Activated CD4-positive, alpha-beta T cell treated with anti-CD3 and anti-CD28 coated beads, Interleukin-2, amount 50 U/mL, for 4 hours (primary cell): ENCODE results near the gene KDM3A.

ENCODE experiments used
- DNase-seq, 2 experiments: peaks; one replicate each; pipeline ENCODE4 v3.0.0-alpha.2; 2020

The KDM3A gene

GRCh38 chr2:86433137-86433536 lies 8.0 kb upstream of the KDM3A start:
- DNase-seq = no peak

GRCh38 chr2:86434290-86434689 lies 6.9 kb upstream of the KDM3A start:
- no peak for DNase-seq

- DNase-seq = no peak
Measured at GRCh38 chr2:86435531-86435930, 5.6 kb upstream of the KDM3A start.

- DNase-seq = no peak
Measured at GRCh38 chr2:86436328-86436727, 4.8 kb upstream of the KDM3A start.

GRCh38 chr2:86439879-86440630 lies 1.1 kb upstream of the KDM3A start:
- no peak for DNase-seq

- no peak for DNase-seq
Measured at GRCh38 chr2:86441392-86441881, 266 bp downstream of the KDM3A start.

- peak; percentile 62 to 65 for DNase-seq
Measured at GRCh38 chr2:86441882-86442641, 891 bp downstream of the KDM3A start.

- DNase-seq = peak; percentile 69 to 70
Measured at GRCh38 chr2:86442642-86443005, 1.5 kb downstream of the KDM3A start.

GRCh38 chr2:86443631-86444350 lies 2.6 kb downstream of the KDM3A start:
- DNase-seq = no peak

GRCh38 chr2:86445436-86445835 lies 4.3 kb downstream of the KDM3A start:
- no peak for DNase-seq

GRCh38 chr2:86446060-86446459 lies 4.9 kb downstream of the KDM3A start:
- DNase-seq = no peak

GRCh38 chr2:86453836-86454235 lies 12.7 kb downstream of the KDM3A start:
- no peak for DNase-seq

- no peak for DNase-seq
Measured at GRCh38 chr2:86454238-86454637, 13.1 kb downstream of the KDM3A start.

GRCh38 chr2:86455181-86455580 lies 14.0 kb downstream of the KDM3A start:
- no peak for DNase-seq

- DNase-seq = no peak
Measured at GRCh38 chr2:86461042-86461743, 20.0 kb downstream of the KDM3A start.

GRCh38 chr2:86464652-86465051 lies 23.5 kb downstream of the KDM3A start:
- no peak for DNase-seq

GRCh38 chr2:86466306-86466705 lies 25.1 kb downstream of the KDM3A start:
- no peak for DNase-seq

- peak; percentile 35 to 39 for DNase-seq
Measured at GRCh38 chr2:86468162-86469033, 27.2 kb downstream of the KDM3A start.

- DNase-seq = no peak
Measured at GRCh38 chr2:86470890-86471289, 29.7 kb downstream of the KDM3A start.

- no peak for DNase-seq
Measured at GRCh38 chr2:86471637-86472036, 30.5 kb downstream of the KDM3A start.

GRCh38 chr2:86476092-86476491 lies 34.9 kb downstream of the KDM3A start:
- DNase-seq = no peak

GRCh38 chr2:86476918-86477317 lies 35.7 kb downstream of the KDM3A start:
- no peak for DNase-seq
